ENCODE data around the gene PTPRZ1.

- TF ChIP-seq GATA2 (IDR thresholded peaks at IDR 0.05; ENCODE audit: low read depth, low read length) (no peak), GATA3 (IDR thresholded peaks at IDR 0.05; ENCODE audit: low read depth, low read length) (no peak)
These were observed 6.6 kb downstream of the PTPRZ1 start for GRCh38 chr7:121879544-121879943.
